ENCODE results near the gene DGCR6. TPM values are rescaled to one million over a fixed set of nuclear protein-coding genes. Genes with fewer than 3 reads are reported as not detected.
"Not testable (repeated sequence)": the region's sequence is repeated elsewhere in the genome, so short reads cannot be mapped to it uniquely, and the experiment has no call there.

The DGCR6 gene
- total RNA-seq, 1 donor from 2014 or later: 1.6 TPM

- ATAC-seq: no peak
Observed at GRCh38 chr22:18931905-18932652, 26.0 kb downstream of the DGCR6 start.

DNA sequence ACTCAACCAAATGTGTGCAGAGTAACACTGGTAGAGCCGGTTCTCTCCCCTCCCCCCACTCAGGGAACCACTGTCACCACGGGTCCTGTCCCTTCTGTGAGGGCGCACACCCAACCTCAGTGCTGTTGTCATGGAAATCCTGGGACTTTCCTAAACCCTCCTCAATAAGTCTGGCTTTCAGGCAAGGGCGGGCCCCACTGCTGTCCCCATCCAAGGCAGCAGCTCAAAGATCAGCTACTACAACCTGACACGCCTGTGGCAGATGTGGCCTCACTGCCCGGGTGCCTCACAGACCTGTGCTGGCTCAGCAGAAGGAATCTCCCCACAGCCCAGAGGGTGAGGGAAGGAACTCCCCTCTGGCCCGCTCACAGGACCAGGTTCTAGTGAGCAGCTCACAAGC lies 27.8 kb downstream of the DGCR6 start:
- ATAC-seq: peak; percentile 33

GRCh38 chr22:18934688-18935087 lies 28.6 kb downstream of the DGCR6 start:
- ATAC-seq: peak; percentile 51

DNA sequence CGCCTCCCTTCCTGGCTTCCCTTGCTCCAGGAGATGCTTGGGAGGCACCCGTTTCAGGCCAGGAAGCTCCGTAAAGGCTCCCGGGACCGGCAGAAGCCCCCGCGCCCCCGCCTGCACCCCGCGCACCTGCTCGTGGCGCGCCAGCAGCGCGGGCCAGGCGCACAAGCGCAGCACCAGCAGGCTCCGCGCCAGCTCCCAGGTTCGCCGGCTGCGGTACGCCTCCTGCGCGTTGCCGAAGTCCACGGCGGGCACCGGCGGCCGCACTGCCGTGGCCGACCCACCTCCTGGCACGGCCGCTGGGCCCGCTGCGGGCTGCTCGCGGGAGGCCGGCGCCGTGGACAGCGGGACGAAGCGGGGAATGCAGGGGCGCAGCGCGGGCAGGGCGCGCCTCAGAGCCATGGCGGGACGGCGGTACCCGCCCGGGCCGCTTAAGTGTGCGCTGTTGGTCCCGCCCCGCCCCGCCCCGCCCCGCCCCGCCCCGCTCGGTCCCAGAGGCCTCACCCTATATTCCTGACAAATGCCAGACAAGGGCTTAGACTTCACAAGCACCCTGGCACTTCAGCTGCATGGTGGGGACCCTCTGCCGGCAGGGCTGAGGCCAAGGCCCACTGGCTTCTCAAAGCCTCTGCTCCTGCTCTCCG lies 29.9 kb downstream of the DGCR6 start, which contains the start of gene PRODH:
Gene PRODH (minus strand): TSS at position 405 of the 641 bp plus-strand sequence. CDS start 6 bp downstream, at position 399.
- ATAC-seq: peak; percentile 68

DNA sequence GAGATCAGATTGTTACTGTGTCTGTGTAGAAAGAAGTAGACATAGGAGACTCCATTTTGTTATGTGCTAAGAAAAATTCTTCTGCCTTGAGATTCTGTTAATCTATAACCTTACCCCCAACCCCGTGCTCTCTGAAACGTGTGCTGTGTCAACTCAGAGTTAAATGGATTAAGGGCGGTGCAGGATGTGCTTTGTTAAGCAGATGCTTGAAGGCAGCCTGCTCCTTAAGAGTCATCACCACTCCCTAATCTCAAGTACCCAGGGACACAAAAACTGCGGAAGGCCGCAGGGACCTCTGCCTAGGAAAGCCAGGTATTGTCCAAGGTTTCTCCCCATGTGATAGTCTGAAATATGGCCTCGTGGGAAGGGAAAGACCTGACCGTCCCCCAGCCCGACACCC lies 32.6 kb downstream of the DGCR6 start:
- ATAC-seq: not testable (repeated sequence)

DNA sequence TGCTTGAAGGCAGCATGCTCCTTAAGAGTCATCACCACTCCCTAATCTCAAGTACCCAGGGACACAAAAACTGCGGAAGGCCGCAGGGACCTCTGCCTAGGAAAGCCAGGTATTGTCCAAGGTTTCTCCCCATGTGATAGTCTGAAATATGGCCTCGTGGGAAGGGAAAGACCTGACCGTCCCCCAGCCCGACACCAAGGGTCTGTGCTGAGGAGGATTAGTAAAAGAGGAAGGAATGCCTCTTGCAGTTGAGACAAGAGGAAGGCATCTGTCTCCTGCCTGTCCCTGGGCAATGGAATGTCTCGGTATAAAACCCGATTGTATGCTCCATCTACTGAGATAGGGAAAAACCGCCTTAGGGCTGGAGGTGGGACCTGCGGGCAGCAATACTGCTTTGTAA lies 41.0 kb downstream of the DGCR6 start:
- not testable (repeated sequence) for ATAC-seq

DNA sequence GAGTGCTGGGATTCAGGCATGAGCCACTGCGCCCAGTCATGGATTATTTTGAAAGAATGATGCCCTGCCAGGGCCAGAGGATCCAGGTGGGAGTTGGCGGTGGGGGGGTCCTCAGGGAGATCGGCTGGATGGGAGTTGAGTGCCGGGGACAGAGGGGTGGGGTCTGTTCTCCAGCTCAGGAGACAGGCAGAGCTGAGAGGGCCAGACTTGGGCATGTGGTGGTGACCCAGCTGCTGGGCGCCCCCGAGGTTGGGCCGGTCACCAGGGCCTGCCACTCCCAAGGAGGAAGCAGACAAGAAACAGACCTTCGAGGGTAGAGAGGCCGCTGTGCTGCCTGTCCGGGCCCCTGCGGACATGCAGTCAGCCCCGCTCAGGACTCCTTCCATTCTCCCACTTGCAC lies 41.8 kb downstream of the DGCR6 start:
- peak; percentile 28 for ATAC-seq

- no peak for ATAC-seq
Observed at GRCh38 chr22:18950141-18950540, 44.0 kb downstream of the DGCR6 start.

- ATAC-seq: no peak
Observed at GRCh38 chr22:18952022-18952421, 45.9 kb downstream of the DGCR6 start.

- not testable (repeated sequence) for ATAC-seq
Observed at GRCh38 chr22:18953128-18953527, 47.0 kb downstream of the DGCR6 start.

GRCh38 chr22:18954303-18954989 lies 48.3 kb downstream of the DGCR6 start:
- ATAC-seq: peak; percentile 81

- ATAC-seq: no peak
Observed at GRCh38 chr22:18954990-18955571, 49.0 kb downstream of the DGCR6 start.

DNA sequence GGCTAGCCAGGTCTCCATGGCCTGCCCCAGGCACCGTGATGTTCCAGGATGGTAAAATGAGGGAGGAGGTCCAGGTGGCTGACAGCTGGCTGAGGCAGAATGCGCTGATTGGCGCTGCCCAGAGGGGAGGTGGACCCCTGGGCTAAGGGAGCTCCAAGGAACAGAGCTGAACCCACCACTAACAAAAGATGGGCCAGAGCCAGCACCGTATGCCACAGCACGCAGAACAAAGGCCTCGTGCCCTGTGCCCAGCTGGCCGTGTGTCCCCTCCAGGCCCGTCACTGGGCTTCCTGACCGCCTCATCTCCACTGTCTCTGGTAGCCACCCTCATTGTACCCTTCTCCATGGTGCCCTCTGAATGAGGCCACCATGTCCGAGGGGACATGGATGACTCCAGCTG lies 49.6 kb downstream of the DGCR6 start:
- ATAC-seq: no peak

DNA sequence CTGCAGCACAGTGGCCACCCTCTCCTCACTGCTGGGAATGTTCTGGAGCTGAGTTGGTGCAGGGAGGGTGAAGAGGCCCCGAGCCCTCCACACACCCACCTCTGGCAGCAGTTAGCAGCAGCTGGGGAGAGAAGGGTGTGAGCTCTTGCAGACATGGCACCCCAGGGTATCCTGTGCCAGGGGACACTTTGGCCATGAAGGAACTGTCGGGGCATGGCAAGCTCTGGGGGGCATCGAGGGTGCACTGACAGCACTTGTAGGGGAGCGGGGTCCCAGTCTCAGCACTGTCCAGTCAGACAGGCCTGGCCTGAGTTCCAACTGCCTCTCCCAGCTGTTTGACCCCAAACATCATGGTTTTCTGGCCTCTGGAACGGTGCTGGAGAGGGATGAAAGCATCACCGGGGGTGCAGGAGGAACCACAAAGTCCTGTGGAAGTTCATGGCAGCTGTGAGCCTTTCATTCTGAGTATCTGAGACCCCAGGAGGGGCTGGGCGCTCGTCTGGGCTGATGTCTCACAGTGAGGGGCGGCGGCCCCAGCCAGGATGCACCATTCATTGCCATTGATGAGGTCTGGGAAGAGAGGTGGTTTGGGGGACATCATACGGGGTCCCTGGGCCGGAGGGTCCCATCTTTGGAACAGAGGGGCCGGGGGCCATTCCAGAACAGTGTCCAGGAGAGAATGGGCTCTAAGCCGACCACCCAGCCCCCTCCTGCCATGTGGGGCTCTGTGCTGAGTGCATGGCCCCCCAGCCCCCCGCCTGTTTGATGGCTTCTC lies 50.2 kb downstream of the DGCR6 start:
- ATAC-seq: not testable (repeated sequence)

GRCh38 chr22:18956956-18957355 lies 50.8 kb downstream of the DGCR6 start:
- ATAC-seq: not testable (repeated sequence)

DNA sequence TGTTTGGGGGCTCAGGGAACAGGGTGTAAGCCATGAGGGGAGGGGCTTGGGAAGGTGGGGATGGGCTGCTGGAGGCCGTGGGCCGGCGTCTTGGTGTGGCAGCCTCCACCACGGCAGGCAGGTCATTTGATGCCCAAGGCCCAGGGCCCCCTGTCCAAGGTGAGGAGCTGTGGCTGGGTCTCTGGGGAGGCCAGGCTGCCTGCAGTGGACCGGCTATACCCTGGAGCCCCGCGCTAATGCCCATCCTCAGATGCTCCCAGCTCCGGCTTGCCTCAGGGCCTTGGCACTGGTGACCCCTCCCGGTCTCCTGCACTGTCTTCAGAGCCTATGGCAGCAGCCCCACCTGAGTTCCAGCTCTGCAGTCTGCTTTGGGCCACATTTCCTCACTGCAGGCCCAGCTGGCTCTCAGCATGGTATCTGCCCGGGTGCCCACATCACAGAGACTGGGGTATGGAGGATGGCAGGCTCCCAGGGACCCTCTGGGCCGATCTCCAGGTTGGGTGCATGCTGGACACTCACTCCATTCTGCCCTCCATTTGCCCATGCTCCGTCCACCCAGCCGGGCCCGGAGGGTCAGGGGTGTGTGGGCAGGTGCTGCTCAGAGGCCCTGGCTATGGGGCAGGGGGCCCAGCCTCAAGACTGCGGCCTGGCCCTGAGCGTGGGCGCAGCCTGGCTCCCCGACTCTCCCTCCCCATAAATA lies 51.7 kb downstream of the DGCR6 start:
- not testable (repeated sequence) for ATAC-seq

DNA sequence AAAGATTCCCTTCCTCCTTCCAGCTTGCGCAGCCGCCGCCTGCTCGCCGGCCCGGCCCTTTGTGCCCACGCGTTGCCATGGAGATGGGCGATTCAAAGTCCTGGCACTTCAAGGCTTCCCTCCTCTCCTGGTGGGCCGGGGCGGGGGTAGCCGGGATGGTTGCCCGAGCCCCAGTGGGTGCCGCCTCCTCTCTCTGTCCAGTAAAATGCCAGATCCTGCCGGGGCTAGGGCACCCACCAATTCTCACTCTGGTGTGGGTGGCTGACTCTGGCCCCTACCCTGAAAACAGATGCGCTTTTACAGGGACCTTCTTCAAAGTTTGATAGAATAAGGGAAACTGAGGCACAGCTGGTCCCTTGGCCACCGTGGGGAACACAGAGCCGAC lies 52.2 kb downstream of the DGCR6 start:
- ATAC-seq: not testable (repeated sequence)

DNA sequence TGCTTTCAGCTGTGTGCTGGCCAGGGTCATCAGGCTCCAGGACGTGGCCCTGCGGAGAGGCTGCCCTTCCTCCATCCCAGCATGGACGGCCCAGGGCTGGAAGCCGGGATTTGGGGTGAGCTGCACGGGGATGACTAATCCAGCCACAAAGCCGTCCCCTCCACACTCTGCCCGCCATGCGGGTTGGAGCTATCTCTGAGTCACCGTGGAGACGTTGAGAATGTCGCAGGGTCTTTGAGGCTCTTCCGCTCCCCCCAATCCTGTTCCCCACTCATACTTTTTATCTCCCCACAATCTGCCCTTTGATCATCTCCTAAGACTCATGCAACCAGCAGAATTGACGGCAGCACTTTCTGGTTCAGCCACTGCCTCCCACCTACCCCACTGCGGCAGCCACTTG lies 52.6 kb downstream of the DGCR6 start:
- ATAC-seq: not testable (repeated sequence)

GRCh38 chr22:18959266-18959665 lies 53.1 kb downstream of the DGCR6 start:
- not testable (repeated sequence) for ATAC-seq

DNA sequence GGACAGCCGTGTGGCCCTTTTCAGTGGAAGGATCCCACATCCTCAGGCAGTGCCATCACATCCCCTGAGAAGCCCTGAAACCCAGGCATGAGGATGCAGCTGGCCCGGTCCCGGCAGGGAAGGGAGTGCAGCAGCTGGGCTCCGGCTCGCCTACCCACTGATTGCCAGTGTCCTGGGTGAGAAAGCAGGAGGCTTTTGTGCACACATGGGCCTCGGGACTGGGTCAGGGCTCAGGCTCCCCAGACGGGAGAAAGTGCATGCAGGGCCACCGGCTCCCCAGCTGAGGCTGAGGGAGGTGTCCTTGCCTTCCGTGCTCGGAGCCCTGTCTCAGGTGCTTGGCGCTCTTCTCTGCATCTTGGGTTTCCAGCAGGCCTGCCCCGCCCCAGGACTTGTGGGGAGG lies 53.6 kb downstream of the DGCR6 start:
- not testable (repeated sequence) for ATAC-seq

GRCh38 chr22:18960166-18960820 lies 54.2 kb downstream of the DGCR6 start:
- ATAC-seq: not testable (repeated sequence)

Data from esophagus mucosa (tissue), 1 donor.